ENCODE data around the gene HPSE2. TPM values are rescaled to one million over a fixed set of nuclear protein-coding genes. Genes with fewer than 3 reads are reported as not detected.
"Not testable (repeated sequence)": the region's sequence is repeated elsewhere in the genome, so short reads cannot be mapped to it uniquely, and the experiment has no call there.

Gene HPSE2
- total RNA-seq, 1 experiment from 2014 or later, result not detected

DNA sequence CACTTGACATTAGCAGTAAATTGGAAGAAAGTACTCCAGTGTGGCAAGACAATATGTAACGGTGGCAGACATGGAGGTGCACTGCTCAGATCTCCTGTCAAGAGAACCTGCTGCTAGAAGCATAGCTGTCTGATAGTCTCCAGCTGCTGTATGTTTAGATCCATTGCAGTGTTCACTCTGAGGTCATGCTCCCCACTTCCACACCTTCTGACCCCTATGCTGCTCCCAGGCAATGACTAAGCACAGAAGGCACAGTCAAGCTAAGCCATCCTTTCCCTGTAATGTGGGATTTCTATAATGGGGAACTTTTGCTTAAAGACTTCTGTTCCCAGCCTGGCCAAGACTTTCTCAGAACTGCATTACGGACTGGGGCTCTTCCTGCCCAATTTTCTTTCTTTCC, 315.8 kb downstream of the HPSE2 start:
- DNase-seq (ENCODE audit: low spot score), result no peak

DNA sequence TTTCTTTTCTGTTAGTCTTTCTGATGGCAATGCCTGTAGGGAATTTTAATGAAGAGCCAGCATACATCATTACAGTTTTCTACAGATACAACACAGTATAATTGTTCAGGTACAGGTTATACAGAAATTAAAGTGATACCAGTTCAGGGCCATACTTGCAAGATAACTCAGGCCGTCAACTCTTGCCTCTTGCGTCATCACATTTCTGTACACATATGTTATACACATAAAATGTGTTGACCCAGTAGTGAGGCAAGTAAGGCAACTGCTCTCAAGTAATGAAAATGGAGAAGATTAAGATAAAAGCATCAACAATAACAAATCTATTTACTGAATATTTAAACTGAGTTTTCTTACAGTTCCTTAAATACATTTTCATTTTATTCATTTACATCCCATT, 317.8 kb downstream of the HPSE2 start:
- DNase-seq (ENCODE audit: low spot score), result no peak

DNA sequence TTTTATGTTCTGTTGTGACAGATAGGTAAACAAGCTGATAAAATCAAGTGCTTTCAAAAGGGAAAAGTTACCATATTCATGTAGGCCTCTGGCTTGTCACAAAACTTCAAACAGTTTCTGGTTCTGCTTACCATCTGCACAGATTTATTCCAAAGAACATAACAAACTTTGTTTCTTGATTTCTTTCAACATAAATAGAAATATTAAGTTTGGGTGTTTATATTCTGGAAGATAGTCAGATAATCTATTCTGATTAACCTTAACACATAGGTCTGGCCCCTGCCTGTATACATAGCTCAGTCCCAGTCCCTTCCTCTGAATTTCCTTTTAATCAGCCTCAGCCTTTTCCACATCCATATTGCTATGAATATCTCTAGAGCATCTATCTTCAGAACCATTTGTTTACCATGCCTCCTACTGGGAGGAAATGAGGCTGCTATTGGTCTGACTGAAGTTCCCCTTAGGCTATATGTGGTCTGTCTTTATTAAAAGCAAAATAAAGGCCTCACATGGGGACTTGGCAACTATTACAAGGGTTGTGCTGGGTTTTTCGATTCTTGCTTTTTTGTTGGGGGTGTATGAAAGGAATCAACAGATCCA, 319.0 kb downstream of the HPSE2 start:
- DNase-seq (ENCODE audit: low spot score), result no peak

DNA sequence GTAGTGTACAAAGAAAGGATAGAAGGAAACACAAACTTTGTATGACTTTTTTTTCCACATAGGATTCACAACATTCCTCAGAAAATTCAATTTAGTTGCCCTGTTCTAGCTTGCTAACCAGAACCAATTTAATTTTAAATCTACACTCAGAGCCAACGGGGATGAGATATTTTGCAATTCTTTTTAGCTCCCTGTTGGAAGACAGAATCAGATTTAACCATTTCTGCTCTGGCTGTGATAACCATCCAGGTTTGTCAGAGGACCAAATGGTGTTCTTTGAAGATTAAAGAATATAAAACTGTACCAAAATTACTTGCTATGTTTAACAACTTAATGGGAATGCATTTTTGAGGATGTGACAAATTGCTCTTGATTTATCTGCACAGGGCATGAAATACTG, 319.7 kb downstream of the HPSE2 start:
- DNase-seq (ENCODE audit: low spot score), result no peak

DNA sequence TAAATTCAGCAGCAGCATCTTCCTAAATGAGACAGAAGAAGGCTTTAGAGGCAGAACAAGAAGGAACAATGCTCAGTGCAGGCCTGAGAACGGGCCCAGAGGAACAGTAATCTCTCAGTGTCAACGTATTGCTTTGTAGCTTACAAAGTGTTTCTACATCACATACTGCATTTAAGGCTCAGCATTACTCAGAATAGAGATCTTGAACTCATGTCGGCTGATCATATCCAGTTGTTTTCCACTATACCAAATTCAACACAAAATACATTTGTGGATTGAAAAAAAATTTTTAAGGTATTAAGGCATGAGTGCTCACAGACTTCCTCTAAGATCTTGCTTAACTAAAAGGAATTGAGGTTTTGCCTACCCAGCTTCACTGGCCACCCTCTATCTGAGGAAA, 325.1 kb downstream of the HPSE2 start:
- DNase-seq (ENCODE audit: low spot score), result no peak

DNA sequence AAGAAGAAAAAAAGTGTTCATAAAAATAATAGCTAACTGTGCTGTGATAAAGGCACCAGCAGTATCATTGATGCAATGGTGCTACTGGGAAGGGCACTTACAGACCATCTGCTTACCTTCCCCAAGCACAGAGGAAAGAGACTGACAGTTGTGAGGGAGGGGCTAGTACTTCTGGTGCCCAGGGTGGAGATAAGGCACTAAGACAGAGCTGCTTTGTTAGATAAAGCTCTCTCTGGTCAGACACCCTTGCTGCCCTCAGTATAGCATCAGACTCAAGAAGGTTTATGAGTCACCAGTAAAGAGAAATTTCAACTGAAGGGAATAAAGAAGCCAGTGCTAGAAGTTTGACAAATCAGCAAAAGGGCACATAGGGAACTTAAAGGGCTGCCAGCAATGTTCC, 325.6 kb downstream of the HPSE2 start:
- DNase-seq (ENCODE audit: low spot score), result no peak

DNA sequence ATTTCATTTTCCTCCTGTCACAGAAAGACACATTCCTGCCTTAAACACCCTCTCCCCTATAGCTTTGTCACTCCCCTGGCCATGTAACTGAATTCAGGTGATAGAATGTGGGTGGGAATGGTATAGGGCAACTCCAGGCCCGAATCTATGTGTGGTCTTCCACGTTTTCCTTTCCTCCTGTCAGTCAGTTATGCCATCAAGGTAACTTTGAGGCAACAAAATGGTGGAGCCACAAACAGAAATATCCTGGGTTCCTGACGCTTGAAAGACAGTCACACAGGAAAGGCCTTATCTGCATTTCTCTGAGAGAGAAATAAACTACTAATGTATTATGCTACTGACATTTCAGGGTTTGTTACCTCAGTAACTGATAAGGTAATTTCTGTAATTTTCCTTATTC, 326.8 kb downstream of the HPSE2 start:
- no peak for DNase-seq (ENCODE audit: low spot score)

DNA sequence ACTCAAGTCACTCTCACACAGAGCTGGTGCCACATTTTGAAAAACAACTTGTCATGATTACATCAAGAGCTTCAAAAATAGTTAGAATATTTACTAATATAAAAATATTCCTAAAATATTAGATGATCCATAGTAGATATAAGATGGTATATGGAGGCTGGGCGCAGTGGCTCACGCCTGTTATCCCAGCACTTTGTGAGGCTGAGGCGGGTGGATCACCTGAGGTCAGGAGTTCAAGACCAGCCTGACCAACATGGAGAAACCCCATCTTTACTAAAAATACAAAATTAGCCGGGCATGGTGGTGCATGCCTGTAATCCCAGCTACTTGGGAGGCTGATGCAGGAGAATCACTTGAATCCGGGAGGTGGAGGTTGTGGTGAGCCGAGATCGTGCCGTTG, 327.4 kb downstream of the HPSE2 start:
- not testable (repeated sequence) for DNase-seq (ENCODE audit: low spot score)

DNA sequence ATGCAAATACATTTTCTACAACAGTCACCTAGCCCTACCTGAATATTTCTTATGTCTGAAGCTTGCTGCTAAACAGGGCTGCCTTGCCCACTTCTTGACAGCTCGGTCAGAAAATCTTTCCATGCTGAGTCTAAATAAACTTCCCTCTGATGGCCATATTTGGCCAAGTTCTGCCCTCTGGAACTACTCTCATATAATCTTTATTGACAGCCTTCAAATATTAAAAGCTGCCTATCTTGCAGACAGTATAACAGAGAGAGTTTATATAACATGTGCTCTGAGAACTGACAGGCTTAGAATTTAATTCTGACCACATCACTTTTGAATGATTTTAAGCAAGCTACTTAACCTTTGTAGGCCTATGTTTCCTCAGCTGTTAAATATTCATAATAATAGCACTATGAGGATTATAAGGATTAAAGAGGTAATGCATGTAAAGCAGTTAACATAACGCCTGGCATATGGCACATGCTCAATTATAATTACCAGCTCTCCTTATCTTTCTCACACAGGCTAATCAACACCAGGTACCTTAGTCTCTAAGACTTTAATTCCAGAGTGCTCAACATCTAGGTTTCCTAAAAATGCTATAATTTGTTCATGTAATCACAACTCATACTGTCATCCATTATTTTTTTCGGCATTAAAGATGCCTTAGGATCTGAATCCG, 334.1 kb downstream of the HPSE2 start:
- no peak for DNase-seq (ENCODE audit: low spot score)

DNA sequence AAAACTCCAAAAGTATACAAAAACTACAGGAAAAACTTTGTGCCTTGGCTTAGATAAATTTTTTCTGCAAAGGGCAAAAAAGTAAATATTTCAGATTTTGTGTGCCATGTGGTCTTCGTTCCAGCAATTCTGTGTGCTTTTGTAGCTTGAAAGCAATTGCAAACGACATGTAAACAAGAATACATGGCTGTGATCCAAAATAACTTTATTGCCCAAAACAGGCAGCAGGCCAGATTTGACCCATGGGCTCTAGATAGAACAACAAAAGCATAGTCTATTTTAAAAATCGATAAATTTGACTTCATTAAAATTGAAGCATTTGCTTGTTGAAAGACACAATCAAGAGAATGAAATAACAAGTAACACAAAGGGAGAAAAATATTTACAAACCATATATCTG, 336.6 kb downstream of the HPSE2 start:
- DNase-seq (ENCODE audit: low spot score), result no peak

DNA sequence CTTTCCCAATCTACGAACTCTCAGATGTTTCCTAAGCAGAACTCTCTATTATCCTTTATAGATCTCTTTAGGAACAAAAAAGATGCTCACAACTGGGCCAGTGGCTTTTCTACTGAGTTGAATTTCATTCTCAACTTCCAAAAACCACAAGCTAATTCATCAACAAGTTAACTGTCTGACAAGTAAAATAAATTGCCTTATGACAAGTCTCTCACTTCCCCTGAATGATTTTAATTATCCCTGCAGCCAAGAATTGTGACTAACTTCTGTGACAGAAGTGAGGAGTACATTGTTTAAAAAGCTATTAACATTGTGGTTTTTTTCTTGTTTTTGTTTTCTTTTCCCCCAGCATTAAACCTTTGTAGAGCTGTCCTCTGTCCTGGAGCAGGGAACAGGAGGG, 343.1 kb downstream of the HPSE2 start:
- no peak for DNase-seq (ENCODE audit: low spot score)

DNA sequence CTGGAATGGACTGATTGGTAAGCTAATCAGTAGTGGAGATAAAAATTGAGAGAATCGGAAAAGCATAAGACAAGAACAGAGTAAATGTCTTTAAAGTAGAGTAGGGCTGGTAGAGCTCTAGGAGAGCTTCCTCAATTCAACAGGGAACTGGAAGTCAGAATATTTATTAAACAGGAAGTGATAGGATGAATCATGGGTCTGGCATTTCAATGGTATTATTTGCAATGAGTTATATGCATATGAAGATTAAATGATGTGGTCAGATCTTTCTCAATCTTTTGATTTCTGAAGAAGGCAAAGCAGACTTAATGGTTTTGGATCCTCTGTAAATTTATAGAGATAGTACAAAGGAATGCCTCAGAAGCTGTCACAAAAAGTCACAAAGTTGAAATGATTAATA, 349.0 kb downstream of the HPSE2 start:
- DNase-seq (ENCODE audit: low spot score), result no peak

DNA sequence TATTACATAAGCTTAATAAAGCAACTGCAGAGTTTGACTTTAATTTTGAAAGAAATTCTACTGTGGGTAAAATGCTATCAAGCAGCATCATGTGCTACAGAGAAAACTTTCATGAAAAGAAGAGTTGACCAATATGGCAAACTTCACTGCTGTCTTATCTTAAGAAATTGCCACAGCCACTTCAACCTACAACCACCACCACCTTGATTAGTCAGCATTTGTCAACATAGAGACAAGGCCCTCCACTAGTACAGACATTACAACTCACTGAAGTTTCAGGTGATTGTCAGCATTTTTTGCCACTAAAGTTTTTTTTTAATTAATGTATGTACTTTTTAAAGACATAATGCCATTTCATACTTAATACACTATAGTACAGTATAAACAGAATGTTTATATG, 350.3 kb downstream of the HPSE2 start:
- no peak for DNase-seq (ENCODE audit: low spot score)

DNA sequence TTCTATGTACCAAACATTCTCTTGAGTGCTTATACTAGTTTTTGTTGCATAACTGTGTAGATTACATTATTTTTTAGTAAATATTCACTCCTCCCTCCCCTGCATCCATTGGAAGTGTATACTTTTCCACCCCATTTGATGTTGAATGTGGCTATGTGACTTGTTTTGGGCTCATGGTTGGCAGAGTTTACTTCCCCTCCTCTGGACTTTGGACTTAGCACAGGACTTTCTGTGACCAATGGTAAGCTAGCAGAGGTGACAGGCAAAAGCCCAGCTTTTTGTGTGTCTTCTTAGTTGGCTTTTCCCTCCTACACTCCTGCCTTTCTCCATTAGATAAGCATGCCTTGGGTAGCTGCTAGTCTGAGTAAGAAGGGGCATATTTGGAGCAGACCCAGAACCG, 353.9 kb downstream of the HPSE2 start:
- DNase-seq (ENCODE audit: low spot score), result no peak

DNA sequence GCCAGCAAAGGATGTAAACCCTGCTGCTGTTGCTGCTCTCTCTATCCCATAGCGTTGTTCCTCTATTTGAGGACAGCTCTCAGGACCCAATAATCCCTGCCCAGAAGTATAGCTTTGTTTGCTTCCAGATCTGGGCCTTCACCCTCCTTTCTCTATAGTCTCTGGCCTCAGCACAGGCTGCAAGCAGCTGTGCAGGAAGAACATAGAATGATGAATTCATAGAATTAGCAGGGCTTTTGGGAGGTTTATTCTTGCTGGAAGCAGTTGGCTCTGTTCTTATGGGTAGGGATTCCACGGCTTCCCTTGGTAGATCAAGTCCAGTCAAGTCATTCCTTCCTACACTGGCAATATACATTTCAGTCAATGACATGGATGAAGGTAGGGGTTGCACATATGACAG, 354.7 kb downstream of the HPSE2 start:
- DNase-seq (ENCODE audit: low spot score), result no peak

DNA sequence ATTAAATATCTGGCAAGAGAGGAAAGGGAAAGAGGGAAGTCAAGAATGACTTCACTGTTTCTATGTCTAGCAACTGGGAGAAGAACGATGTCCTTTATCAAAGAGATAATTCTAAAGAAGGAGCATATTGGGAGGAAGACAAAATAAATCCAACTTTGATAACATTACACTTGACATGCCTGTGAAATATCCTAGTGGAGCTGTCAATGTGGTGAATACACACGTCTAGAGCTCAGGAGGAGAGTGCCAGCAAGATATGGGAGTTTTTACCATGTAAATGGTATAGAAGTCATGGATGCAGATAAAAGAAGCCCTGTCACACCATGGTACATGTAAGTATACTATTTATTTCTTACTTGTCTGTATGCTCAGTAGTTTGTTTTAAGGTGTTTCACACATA, 356.7 kb downstream of the HPSE2 start:
- DNase-seq (ENCODE audit: low spot score), result no peak

DNA sequence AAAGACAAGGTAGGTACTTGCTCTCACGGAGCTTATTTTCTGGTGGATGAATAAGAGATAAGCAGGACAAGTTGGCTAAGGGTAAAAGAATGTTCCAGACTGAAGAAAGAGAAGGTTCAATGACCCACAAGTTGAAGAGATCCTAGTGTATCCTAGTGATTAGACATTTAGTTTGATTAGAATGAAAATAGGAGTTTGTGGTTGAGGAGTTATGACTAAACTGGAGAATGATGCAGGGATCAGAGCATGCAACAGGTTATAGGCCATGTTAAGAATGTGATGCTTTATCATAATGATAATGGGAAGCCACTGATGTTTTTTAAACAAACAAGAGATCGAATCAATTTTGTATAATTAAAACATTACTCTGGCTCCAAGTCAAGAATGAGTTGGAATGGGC, 357.2 kb downstream of the HPSE2 start:
- no peak for DNase-seq (ENCODE audit: low spot score)

DNA sequence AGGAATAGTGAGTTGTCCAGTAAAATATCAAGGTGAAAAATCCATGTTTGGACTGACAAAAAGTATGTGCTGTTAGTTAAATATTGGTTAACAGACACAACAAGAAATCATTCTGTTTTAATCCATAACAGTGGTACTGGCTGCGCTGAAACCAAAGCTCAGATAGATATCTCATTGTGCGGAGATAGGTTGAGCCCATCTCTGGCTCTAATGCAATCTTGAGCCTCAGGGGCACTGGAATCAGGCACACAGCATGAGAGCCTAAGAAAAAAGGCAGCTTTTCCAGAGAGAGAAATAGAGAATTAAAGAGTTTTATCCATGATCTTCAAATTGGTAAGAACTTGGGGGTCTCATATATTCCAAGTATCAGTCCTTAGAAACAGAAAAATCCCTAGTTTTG, 373.7 kb downstream of the HPSE2 start:
- DNase-seq (ENCODE audit: low spot score), result no peak

DNA sequence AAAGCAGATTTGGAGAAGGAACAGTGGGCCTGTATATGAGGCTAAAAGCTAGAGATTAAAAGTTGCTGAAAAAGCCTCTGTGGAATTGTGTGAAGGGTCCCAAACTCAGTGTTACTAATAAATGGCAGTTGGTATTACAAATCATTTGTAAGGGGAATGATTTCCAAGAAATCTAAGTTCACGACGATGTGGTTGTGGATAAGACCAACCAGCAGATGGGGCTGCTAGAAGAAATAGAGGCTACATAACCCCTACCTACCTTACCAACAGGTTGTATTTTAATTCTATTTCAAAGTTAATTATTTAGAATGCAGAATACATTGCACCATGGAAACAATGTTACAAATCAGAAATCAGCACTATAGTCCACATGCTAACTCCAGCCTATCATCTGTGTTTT, 377.1 kb downstream of the HPSE2 start:
- DNase-seq (ENCODE audit: low spot score), result no peak

DNA sequence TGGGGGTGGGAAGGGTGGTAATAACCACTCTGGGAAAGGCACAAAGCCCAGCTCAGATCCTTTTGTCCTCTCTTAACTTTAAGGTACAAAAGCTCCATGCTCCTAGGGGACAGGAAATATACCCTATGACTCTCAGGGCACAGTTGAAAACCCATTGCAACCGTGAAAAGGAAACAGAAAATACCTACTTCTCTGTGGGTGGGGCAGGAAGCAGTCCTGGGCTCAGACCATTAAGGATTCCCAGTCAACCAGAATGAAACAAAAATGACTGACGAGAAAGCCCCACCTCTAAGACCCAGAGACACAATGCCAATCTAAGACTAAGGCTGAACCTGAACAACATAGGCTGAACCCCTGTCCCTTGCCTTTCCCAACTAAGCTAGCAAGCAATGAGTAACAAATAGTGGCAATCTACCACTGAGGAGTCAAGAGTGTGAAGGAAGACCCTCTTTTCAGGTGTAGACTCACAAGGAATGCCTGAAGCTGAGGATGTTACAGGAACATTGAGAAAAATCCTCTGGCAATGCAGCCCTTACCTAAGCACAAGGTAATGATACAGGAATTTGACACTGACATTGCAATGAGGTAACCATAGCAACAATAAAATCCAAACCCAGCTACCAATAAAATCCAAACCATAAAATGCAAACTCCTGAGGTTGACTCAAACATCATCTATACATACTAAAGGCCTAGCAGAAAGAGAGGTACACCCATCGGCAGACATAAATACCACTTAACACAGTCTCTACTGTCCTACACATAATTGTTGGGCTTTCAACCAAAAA, 380.1 kb downstream of the HPSE2 start:
- no peak for DNase-seq (ENCODE audit: low spot score)

DNA sequence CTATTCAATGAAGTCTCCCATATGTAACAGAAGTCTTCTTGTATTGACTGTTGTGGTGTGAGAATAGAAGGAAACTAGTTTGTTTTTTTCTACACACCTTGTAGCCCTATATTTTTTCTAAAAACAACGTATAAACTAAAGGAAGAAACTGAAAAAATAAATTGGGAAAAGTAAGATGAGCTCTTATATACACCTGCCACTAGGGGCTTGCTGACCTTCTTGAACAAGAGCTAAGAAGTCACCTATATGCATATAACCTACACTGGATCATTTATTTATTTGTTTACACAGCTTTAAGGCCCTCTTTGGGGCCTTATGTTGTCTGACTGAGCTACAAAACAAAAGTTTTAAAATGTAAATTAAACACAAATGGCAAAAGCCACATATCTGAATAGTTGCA, 383.0 kb downstream of the HPSE2 start:
- DNase-seq (ENCODE audit: low spot score), result no peak

DNA sequence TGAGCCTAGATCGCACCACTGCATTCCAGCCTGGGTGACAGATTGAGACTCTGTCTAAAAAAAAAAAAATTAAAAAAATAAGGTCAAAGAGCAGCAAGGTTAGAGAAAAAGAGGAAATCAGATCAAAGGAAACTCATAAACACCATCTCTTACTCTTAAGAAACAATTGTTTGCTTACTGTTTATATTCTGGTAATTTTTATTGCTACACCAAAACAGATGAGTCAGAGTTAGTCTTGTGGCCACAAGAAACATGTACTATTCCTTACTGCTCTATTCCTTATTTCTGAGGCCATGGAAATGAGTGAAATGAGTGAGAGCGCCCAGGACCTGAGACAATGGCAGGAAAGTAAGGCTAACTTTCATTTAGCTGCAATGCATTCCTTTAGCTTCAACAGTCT, 387.3 kb downstream of the HPSE2 start:
- DNase-seq (ENCODE audit: low spot score), result no peak

DNA sequence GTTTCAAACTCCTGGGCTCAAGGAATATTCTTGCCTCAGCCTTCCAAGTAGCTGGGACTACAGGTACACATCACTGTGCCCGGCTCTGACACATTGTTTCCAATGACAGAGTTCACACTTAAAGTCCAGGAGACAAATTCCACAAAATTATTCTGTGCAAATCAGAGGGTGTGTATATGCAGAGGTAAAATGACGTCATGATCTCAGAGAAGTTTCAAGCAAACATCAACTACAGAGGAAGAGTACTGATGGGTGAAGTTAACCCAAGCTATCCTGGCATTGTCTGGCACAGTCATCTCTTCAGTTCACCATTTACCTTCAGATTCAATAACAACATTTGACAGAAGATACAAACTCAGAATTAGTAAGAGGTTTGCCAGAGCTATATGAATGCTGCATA, 388.9 kb downstream of the HPSE2 start:
- DNase-seq (ENCODE audit: low spot score), result no peak

All from A172 (cell line).